GM03348 (cell line): Measurements from ENCODE around the gene DNAJA4.

ENCODE experiments used
- DNase-seq: peaks from one replicate; pipeline ENCODE4 v3.0.0; 2012; ENCODE audit warnings: low spot score

DNAJA4 gene

GRCh38 chr15:78264304-78265136, at the start of gene DNAJA4:
TSS of gene DNAJA4 (plus strand) at chr15:78264562. CDS start at chr15:78264764, 202 bp downstream.
- peak; percentile 51 for DNase-seq

DNA sequence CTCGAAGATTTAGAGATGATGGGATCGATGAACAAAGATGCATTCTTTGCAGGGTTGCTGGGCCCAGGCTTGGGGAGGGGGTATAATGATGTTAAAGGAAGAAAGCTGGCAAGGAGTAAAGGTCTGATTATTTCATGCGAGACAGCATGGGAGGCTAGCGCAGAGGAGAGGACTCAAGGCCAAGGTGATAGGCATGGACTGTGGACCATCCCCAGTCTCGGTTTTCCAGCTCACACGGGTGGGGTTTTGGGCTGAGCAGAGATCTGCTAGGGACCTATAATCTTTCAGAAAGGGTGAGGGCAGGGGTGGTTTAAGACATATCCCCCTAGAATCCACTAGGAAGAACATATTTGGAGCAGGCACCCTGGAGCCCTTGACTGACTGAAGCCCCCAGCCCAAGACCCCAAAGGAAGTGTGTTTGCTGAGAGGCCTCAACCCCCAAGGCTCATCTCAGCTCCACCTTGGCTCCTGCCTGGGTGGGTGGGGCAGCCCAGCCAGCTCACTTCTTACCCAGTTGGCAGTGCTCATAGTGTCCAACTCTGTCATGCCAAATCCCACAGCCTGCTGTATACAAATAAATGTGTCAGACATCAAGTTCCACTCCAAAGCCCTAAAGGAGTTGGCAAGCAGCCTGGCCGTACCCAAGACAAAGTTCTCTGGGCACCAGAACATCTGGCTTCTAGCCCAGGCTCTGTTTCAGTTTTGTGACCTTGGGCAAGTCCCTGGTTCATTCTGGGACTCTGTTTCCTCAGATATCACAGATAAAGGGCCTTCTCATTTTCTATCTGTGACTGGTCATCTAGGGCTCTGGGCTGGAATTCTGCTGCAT, 47.9 kb upstream of the DNAJA4 start:
- no peak for DNase-seq

DNA sequence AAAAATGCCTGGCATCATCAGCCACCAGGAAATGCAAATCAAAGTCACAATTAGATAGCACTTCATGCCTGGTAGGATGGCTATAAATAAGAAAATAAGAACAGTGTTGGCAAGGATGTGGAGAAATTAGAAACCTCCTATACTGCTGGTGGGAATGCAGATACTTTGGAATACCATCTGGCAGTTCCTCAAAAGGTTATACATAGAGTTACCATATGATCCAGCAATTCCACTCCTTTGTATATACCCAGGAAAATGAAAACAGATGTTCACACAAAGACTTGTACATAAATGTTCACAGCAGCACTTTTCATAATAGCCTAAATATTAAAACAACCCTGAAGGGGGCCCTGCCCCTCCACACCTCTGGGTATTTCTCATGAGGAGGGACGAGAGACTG, 43.6 kb upstream of the DNAJA4 start:
- no peak for DNase-seq

DNA sequence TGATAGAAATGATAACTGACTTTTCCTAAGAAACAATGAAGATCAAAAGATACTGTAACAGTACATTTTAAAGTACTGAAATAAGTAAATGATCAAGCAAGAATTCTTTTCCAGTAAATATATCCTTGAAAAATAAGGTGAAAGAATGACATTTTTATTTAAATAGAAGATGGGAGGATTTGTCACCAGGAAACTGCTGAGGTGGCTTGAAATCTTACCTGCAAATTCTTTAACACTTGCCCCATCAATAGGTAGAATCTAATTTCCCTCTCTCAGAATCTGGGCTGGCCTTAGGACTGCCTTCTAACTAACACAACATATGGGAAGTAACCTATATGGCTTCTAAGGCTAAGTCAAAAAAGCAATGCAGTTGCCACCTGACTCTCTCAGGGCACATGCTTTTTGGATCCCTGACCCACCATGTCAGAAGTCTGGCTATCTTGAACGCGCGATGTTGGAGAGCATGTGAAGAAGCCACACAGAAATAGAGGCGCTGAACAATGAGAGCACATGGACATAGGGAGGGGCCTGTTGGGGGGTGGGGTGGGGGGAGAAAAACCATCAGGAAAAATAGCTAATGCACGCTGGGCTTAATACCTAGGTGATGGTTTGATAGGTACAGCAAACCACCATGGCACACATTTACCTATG, 41.5 kb upstream of the DNAJA4 start:
- no peak for DNase-seq

GRCh38 chr15:78223396-78224022, 40.9 kb upstream of the DNAJA4 start:
- DNase-seq: peak; percentile 42

- no peak for DNase-seq
Observed at GRCh38 chr15:78224023-78224411, 40.3 kb upstream of the DNAJA4 start.

- DNase-seq: no peak
Observed at GRCh38 chr15:78225783-78226541, 38.4 kb upstream of the DNAJA4 start.

- DNase-seq: no peak
Observed at GRCh38 chr15:78228356-78228996, 35.9 kb upstream of the DNAJA4 start.

DNA sequence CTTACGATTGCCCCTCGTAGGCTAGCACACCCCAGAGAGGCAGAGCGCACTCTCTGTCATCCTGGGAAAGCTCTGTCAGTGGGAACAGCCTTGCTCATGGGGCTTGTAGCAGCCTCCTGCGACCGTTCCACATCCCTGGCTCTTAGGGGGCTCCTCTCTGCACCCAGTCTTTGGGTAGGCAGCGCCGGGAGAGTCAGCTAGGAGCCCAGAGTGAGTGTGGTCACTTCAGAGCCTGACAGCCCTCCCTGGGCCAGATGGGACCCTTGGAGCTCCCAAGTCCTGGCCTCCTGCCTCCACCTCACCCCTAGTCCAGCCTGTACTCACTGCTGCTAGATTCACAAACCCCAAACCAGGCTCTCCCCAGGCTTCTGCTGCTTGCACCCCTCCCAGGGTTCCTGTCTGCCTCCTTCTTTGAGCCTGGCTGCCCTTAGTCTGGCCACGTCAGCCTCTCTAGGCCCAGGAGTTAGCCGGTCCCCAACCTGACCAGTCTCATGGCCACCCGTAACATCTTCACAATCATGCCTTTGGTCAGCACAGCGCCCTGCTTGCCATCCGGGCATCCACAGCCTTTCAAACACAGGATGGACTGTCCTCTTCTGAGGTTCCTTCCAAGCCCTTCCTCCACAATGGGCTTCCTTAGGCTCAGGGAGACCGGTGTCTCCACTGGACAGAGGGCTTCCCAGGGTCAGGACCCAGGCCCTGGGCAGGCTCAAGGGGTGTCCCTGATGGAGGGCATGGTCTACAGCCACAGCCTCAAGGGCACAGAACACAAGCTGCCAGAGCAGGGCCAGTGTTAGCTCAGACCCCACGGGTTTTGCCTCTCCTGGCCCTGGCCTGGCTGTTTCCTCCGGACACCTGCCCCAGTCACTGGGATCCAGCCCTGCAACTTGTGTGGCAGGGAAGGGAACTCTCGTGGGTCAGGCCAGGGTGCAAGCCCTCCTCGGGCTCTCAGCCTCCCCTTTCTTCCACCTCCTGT, 34.6 kb upstream of the DNAJA4 start:
- DNase-seq: no peak

GRCh38 chr15:78232951-78233350, 31.4 kb upstream of the DNAJA4 start:
- no peak for DNase-seq

DNA sequence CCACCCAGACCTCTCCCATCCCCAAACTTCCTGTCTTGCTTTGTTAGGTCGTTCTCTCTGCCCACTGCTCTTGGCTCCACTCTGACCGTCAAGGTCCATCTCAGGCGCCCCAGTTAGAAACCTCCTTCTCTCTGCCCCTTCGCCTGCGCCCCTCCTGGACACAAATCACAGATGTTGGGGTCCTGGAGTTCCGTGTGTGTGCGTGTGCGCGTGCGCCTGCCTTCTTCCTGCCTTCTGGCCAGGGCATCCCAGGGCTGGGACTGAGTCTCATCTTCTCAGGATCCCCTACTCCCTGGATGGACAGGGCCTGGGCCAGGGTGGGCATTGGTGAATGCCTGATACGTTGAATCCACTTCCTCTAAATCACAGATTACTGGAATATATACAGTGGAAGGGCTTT, 30.9 kb upstream of the DNAJA4 start:
- DNase-seq: no peak

DNA sequence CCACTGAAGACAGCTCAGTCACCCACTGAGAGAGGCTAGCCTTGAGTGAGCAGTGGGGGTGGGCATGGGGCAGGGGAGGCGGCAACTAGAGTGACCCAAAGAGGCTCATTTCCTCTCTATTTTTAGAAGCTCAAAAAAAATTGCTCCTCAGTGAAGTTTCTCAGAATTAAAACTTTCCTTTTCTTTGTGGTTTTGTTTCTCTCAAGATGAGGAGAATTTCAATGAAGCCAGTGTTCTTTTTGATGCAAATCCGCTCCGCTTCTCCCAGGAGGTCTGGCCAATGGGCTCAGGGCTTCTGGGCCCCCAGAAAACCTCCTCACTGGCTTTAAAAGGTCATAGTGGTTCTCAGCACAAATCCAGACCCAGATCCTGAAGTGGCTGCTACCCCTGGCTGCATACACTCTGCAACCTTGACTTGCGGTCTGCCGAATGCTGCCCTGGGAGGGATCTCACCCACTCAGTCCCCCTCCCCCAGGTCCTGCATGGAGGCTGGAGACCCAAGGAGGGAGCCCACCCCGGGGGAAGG, 29.8 kb upstream of the DNAJA4 start, which contains the start of gene ACSBG1:
TSS of gene ACSBG1 (minus strand) at position 51 of the 526 bp plus-strand sequence. CDS start 64 bp downstream, outside the sequence.
- DNase-seq: no peak

DNA sequence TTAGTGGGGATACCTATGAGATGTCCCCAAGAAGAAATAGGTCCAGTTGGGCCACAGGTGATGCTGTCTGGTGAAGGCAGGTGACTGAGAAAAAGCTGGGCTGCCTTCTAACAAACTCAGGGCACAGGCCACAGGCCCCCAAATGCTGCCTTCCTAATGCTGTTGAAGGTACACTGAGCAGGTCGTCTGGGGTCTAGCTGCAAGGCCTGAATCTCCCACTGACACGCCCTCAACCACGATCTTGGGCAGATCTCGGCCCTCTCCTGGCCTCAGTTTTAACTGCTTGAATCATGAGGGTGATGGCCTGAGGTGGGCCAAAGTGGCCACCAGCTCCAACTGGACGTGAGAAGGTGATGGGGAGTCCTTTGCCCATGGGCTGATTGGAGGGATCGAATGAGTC, 27.9 kb upstream of the DNAJA4 start:
- DNase-seq: no peak

DNA sequence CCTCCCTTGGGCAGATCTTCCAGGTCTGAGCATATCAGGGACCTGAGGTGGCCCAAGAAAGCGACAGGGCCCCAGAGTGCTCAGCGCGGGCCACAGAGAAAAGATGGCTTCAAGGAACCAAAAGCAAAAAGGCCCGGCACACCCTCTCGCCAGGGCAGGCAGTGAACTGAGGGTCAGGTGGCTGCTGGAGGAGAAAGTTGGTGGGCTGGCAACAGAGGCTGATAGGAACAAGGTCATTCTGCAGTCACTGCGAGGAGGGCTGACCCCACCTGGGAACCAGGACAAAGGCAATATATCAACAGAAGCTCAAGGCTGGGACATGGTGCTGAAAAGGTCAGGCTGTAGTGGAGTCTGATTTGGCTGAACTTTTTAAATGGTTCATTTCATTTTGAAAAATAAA, 27.2 kb upstream of the DNAJA4 start:
- DNase-seq: no peak

DNA sequence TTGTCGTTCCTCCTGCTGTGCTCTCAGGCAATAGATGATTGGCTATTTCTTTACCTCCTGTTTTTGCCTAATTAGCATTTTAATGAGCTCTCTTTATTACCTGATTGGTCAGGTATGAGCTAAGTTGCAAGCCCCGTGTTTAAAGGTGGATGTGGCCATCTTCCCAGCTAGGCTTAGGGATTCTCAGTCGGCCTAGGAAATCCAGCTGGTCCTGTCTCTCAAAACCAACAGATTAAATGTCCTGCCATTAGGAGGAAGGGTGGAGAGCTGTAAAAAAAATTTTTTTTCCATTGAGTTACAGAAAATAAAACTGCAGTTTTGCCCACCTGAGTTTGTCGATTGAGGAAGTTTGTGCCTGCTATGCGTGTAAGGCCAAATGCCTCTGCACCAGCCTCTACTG, 24.6 kb upstream of the DNAJA4 start:
- no peak for DNase-seq

GRCh38 chr15:78241017-78241416, 23.3 kb upstream of the DNAJA4 start:
- DNase-seq: peak; percentile 95

- DNase-seq: peak; percentile 43
Observed at GRCh38 chr15:78242128-78242527, 22.2 kb upstream of the DNAJA4 start.

- DNase-seq: no peak
Observed at GRCh38 chr15:78243058-78243457, 21.3 kb upstream of the DNAJA4 start.

DNA sequence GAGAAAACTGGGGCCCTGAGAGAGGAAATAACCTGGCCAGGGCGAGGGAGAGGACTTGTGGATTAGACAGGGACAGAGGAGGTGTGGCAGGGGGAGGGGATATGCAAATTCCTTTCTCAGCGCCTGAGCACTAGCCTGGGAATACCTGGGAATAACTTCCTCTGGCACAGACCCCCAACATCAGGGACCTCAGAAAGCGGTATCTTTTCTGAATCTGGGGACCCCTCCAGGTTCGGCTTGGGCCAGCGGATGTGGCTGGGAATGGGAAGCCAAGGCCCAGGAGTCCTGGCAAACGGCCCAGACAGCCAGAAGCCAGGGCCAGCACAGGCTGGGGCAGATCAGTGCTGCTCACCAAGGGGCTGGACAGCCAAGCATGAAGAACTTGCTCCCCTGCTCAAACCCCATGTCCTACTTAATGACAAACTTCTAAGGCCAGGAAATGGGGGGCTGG, 20.8 kb upstream of the DNAJA4 start:
- no peak for DNase-seq
